PC-9 (cell line): ENCODE data around the gene MB21D2.

Experiments
- EZH2 ChIP-seq: fragments of 200-600 bp; sonication (generic); IDR thresholded peaks from 2 replicates; pipeline ENCODE4 v1.8.0; 2017; ENCODE audit warnings: antibody characterized with exemption, low read depth
- TF ChIP-seq, protein P1 (sequence below): fragments of 200-600 bp; sonication (generic); conservative IDR thresholded peaks from 2 replicates; pipeline ENCODE4 v1.6.1; 2017; ENCODE audit warnings: mixed run types, antibody characterized with exemption, mild to moderate bottlenecking, moderate library complexity

DNA sequence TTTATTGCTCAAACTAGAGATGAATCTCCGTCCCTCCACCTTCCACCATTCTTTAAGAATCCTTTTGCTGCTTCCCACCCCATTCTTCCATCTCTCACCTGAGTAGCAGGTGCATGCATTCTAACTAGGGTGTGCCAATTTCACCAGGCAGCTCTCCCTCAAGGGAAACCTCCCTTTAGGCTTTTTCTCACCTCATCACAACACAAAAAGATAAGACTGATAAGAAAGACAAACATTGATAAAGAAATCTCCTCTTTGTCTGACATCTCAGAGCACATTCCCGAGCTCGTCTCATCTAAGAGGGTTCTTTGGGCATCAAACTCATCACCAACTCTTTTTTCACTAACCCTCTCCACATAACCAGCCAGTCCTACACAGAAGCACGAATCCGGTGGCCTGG, 23.0 kb downstream of the MB21D2 start:
- TF ChIP-seq, protein P1, sequence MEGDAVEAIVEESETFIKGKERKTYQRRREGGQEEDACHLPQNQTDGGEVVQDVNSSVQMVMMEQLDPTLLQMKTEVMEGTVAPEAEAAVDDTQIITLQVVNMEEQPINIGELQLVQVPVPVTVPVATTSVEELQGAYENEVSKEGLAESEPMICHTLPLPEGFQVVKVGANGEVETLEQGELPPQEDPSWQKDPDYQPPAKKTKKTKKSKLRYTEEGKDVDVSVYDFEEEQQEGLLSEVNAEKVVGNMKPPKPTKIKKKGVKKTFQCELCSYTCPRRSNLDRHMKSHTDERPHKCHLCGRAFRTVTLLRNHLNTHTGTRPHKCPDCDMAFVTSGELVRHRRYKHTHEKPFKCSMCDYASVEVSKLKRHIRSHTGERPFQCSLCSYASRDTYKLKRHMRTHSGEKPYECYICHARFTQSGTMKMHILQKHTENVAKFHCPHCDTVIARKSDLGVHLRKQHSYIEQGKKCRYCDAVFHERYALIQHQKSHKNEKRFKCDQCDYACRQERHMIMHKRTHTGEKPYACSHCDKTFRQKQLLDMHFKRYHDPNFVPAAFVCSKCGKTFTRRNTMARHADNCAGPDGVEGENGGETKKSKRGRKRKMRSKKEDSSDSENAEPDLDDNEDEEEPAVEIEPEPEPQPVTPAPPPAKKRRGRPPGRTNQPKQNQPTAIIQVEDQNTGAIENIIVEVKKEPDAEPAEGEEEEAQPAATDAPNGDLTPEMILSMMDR: no peak
- TF ChIP-seq EZH2: no peak
